ENCODE data around the gene GLI1.

DNA sequence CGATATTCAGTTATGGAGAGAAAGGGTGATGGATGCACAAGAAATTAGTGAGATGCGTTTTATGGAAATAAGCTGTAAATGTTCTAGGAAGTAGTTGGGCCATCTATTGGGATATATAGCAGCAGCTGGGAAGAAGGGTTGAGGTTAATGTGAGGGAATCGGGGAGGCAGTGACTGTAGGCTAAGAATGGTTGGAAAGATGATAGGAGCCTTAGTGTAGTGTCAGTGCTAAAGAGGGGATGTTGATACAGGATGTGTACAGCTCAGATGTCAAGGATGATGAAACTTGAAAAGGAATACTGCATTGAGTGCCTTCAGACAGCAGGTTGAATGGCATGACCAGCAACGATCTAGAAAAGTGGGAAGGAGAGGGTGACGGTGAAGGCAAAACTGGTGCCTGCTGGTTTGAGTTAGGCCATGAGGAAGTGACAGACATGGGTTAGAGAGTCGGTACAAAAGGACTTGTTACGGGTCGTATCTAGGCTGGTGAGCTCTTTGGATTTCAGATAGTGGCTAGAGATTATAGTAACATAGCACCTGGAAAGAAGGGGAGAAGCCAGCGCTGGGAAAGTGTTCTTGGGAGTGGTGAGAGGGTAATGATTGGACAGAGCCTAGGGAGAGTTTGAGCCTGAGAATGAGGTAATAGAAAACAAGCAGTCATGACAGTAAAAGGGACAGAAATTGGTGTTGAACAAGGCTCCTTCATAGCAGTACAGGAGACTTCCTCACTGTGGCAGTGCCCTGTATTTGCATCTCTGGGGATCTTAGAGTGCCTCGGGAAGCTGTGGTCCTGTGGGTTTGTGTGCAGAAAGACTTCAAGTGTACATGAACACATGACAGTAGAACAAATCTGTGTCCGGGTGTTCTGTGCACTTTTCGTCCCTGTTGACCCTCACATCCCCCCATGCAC lies 37.9 kb downstream of the GLI1 start:
- TF ChIP-seq, protein P1, sequence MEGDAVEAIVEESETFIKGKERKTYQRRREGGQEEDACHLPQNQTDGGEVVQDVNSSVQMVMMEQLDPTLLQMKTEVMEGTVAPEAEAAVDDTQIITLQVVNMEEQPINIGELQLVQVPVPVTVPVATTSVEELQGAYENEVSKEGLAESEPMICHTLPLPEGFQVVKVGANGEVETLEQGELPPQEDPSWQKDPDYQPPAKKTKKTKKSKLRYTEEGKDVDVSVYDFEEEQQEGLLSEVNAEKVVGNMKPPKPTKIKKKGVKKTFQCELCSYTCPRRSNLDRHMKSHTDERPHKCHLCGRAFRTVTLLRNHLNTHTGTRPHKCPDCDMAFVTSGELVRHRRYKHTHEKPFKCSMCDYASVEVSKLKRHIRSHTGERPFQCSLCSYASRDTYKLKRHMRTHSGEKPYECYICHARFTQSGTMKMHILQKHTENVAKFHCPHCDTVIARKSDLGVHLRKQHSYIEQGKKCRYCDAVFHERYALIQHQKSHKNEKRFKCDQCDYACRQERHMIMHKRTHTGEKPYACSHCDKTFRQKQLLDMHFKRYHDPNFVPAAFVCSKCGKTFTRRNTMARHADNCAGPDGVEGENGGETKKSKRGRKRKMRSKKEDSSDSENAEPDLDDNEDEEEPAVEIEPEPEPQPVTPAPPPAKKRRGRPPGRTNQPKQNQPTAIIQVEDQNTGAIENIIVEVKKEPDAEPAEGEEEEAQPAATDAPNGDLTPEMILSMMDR (IDR thresholded peaks at IDR 0.05; ENCODE audit: insufficient read depth, low read length, poor library complexity, severe bottlenecking), result no peak
- TF ChIP-seq EZH2phosphoT487 (conservative IDR thresholded peaks at IDR 0.05; ENCODE audit: low read length), result no peak
